Colonic mucosa (tissue), 4 donors: ENCODE results near the gene NALCN. TPM values are rescaled to one million over a fixed set of nuclear protein-coding genes. Genes with fewer than 3 reads are reported as not detected.
A peak's percentile ranks its signal among the peaks of the same experiment; 100 is the strongest.

Source experiments
- DNase-seq: peaks from one replicate; pipeline ENCODE4 v3.0.0-alpha.2; 2020
- H3K27ac ChIP-seq: fragments of 200-600 bp; one replicate; pipeline ENCODE4 v1.8.0; 2021
- H3K27me3 ChIP-seq: fragments of 200-600 bp; one replicate; pipeline ENCODE4 v1.8.0; 2021
- H3K36me3 ChIP-seq: fragments of 200-600 bp; one replicate; pipeline ENCODE4 v1.8.0; 2021
- H3K4me1 ChIP-seq: fragments of 200-600 bp; one replicate; pipeline ENCODE4 v1.8.0; 2021; ENCODE audit warnings: mild to moderate bottlenecking
- H3K4me3 ChIP-seq: fragments of 200-600 bp; one replicate; pipeline ENCODE4 v1.8.0; 2021
- H3K9ac ChIP-seq, 2 donors: one replicate each; pipeline ENCODE4 v1.7.0; 2013; ENCODE audit warnings: control low read depth in 2 of 2, low read depth in 2 of 2, low read length in 2 of 2
- H3K9me3 ChIP-seq: fragments of 200-600 bp; one replicate; pipeline ENCODE4 v1.8.0; 2021
- intact Hi-C: fragments of 100-400 bp; cut with DNase I; formaldehyde crosslinking; loops from one replicate; pipeline ENCODE4 v1.14.1; 2022
- total RNA-seq, 2 donors: library from RNA; stranded (reverse); fragmentation: NEBNext Ultra II Directional in 1 of 2; extraction: Animal tissue kit (Norgen Biotek cat#: 25700) in 1 of 2; gene quantifications; one replicate each; pipeline ENCODE4 v1.2.1, GENCODE V29; 2021
- TF ChIP-seq, protein P1 (sequence below): fragments of 200-600 bp; IDR thresholded peaks from one replicate; pipeline ENCODE4 v1.8.0; 2022; ENCODE audit warnings: antibody characterized with exemption, mild to moderate bottlenecking
- donor health status: healthy.
- donor health status: DM: no; HTN: no; CAD: no.
- donor health status: DM: no; HTN: no; CAD: no.

Gene NALCN
- total RNA-seq, 2 donors from 2014 or later, result 0.22 to 0.27 TPM

GRCh38 chr13:101149735-101150384 lies 266.4 kb downstream of the NALCN start:
- intact Hi-C loops, result no loop called here
- Histone ChIP-seq H3K9ac (no peak overlapping the region), H3K4me1 (no peaks in the 10 kb centered on the region), H3K4me3 (no peak overlapping the region), H3K27me3 (no peaks in the 10 kb centered on the region), H3K9me3 (no peaks in the 10 kb centered on the region), H3K36me3 (no peaks in the 10 kb centered on the region), H3K27ac (no peak overlapping the region)
- TF ChIP-seq, protein P1, sequence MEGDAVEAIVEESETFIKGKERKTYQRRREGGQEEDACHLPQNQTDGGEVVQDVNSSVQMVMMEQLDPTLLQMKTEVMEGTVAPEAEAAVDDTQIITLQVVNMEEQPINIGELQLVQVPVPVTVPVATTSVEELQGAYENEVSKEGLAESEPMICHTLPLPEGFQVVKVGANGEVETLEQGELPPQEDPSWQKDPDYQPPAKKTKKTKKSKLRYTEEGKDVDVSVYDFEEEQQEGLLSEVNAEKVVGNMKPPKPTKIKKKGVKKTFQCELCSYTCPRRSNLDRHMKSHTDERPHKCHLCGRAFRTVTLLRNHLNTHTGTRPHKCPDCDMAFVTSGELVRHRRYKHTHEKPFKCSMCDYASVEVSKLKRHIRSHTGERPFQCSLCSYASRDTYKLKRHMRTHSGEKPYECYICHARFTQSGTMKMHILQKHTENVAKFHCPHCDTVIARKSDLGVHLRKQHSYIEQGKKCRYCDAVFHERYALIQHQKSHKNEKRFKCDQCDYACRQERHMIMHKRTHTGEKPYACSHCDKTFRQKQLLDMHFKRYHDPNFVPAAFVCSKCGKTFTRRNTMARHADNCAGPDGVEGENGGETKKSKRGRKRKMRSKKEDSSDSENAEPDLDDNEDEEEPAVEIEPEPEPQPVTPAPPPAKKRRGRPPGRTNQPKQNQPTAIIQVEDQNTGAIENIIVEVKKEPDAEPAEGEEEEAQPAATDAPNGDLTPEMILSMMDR, result no peak
- DNase-seq, result no peak

DNA sequence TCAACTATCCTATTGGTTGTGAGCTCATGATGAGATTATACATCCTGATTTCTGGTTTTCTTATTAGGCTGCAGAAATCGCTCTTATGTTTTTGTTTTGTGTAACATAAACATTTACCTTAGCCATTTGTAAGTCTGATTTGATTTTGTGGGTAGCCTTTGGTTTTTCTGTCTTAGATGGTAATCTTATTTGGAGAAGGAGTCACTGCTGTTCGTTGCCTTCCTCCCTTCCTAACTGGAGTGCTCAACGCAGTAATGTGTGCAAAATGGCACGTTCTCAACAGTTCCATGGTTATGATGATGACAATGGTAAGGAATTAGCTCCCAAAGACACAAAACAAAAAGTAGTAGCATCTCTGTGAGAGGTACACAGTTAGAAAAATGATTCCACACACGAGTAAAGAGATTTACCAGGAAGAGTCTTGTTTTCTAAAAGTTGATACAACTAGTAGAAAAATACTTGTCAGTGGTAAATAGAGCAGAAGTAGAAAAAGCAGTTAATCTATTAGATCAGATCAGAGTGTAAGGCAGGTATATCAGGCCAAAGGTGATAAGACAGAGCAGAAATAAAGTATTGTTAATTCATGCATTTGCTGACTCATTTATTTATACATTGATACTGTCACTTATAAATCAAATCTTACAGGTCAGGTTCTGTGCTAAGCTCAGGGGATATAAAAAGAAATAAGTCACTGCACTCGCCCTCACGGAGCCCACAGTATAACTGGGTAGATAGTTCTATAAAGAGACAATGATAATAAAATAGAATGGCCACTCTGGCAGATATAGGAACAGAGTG lies 270.0 kb downstream of the NALCN start:
- no peak for DNase-seq
- intact Hi-C loops, result no loop called here
- TF ChIP-seq, protein P1, result no peak
- Histone ChIP-seq H3K4me1 (no peaks in the 10 kb centered on the region), H3K4me3 (no peak overlapping the region), H3K9me3 (no peaks in the 10 kb centered on the region), H3K36me3 (no peaks in the 10 kb centered on the region), H3K9ac (no peak overlapping the region), H3K27me3 (no peaks in the 10 kb centered on the region), H3K27ac (no peak overlapping the region)

GRCh38 chr13:101144808-101145419 lies 271.4 kb downstream of the NALCN start:
- Histone ChIP-seq H3K27me3 (no peaks in the 10 kb centered on the region), H3K4me3 (no peak overlapping the region), H3K4me1 (no peaks in the 10 kb centered on the region), H3K27ac (no peak overlapping the region), H3K9me3 (no peaks in the 10 kb centered on the region), H3K9ac (no peak overlapping the region), H3K36me3 (no peaks in the 10 kb centered on the region)
- TF ChIP-seq, protein P1, result peak; percentile 51
- DNase-seq, result no peak
- intact Hi-C loops, result no loop called here

- H3K9ac ChIP-seq, result no peak overlapping the region
- intact Hi-C loops, result no loop called here
- no peak overlapping the region for H3K4me3 ChIP-seq
- no peak overlapping the region for H3K27ac ChIP-seq
- no peaks in the 10 kb centered on the region for H3K36me3 ChIP-seq
- no peaks in the 10 kb centered on the region for H3K27me3 ChIP-seq
- H3K9me3 ChIP-seq, result no peaks in the 10 kb centered on the region
- no peak for DNase-seq
- TF ChIP-seq, protein P1, result no peak
- no peaks in the 10 kb centered on the region for H3K4me1 ChIP-seq
Observed at GRCh38 chr13:101140936-101141335, 275.4 kb downstream of the NALCN start.

- Histone ChIP-seq H3K4me1 (no peaks in the 10 kb centered on the region), H3K9me3 (no peaks in the 10 kb centered on the region), H3K36me3 (no peaks in the 10 kb centered on the region), H3K9ac (no peak overlapping the region), H3K27ac (no peak overlapping the region), H3K4me3 (no peak overlapping the region), H3K27me3 (no peaks in the 10 kb centered on the region)
- DNase-seq, result no peak
- intact Hi-C loops, result no loop called here
- TF ChIP-seq, protein P1, result no peak
Observed at GRCh38 chr13:101140087-101140770, 276.1 kb downstream of the NALCN start.
